Mononuclear cell (primary cell): Measurements from ENCODE around the gene BRMS1. TPM values are rescaled to one million over a fixed set of nuclear protein-coding genes. Genes with fewer than 3 reads are reported as not detected.
"Not testable (repeated sequence)": the region's sequence is repeated elsewhere in the genome, so short reads cannot be mapped to it uniquely, and the experiment has no call there.

Source experiments
- H3K27me3 ChIP-seq: 2 replicates; pipeline ENCODE4 v1.6.0; 2011; ENCODE audit warnings: low read length, control low read depth; ENCODE audit not compliant: insufficient read depth
- H3K4me1 ChIP-seq: 2 replicates; pipeline ENCODE4 v1.5.1; 2011; ENCODE audit warnings: mild to moderate bottlenecking, low read length, control low read depth; ENCODE audit not compliant: insufficient read depth
- H3K4me3 ChIP-seq: 2 replicates; pipeline ENCODE4 v1.5.1; 2011; ENCODE audit warnings: mild to moderate bottlenecking, low read length, moderate library complexity
- H3K9me3 ChIP-seq: 2 replicates; pipeline ENCODE4 v1.5.1; 2011; ENCODE audit warnings: low read depth, mild to moderate bottlenecking, control low read depth, low read length
- total RNA-seq: library from RNA; depleted of rRNA; stranded (reverse); fragments of >200 nt; gene quantifications from one replicate; pipeline ENCODE4 v1.2.3, GENCODE V29; 2012

The BRMS1 gene
- total RNA-seq: 51.7 TPM

- peaks cover 46% of the 10 kb centered on the region for H3K4me1 ChIP-seq
- peak within 1 kb of the TSS; percentile 87 for H3K4me3 ChIP-seq
- no peaks in the 10 kb centered on the region for H3K9me3 ChIP-seq
- H3K27me3 ChIP-seq: no peaks in the 10 kb centered on the region
Observed at GRCh38 chr11:66344550-66345315, at the start of gene BRMS1. Gene BRMS1 (minus strand): TSS chr11:66345104. CDS start chr11:66342234, 2,870 bp downstream.

- no peaks in the 10 kb centered on the region for H3K9me3 ChIP-seq
- H3K4me1 ChIP-seq: no peaks in the 10 kb centered on the region
- H3K27me3 ChIP-seq: no peaks in the 10 kb centered on the region
- no peak overlapping the region for H3K4me3 ChIP-seq
Observed at GRCh38 chr11:66393954-66394353, 49.0 kb upstream of the BRMS1 start.

DNA sequence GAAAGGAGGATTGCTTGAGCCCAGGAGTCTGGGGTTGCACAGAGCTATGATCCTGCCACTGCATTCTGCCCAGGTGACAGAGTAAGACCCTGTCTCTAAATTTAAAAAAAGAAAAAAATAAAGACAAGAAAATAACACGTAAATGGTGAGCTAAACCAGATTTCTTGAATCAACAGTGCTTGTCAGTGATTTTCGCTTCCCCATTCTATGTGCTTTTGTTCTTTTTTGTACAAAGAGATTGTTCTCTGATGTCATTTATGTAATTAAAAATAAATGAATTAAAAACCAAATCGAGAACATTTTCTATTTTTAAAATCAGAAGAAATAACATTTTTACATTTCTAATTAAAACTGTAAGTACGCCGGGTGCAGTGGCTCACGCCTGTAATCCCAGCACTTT lies 46.4 kb upstream of the BRMS1 start:
- no peaks in the 10 kb centered on the region for H3K9me3 ChIP-seq
- H3K4me3 ChIP-seq: no peak overlapping the region
- H3K4me1 ChIP-seq: peaks cover 2% of the 10 kb centered on the region
- H3K27me3 ChIP-seq: no peaks in the 10 kb centered on the region

GRCh38 chr11:66388780-66389386 lies 44.0 kb upstream of the BRMS1 start:
- H3K27me3 ChIP-seq: no peaks in the 10 kb centered on the region
- no peaks in the 10 kb centered on the region for H3K9me3 ChIP-seq
- H3K4me3 ChIP-seq: no peak overlapping the region

DNA sequence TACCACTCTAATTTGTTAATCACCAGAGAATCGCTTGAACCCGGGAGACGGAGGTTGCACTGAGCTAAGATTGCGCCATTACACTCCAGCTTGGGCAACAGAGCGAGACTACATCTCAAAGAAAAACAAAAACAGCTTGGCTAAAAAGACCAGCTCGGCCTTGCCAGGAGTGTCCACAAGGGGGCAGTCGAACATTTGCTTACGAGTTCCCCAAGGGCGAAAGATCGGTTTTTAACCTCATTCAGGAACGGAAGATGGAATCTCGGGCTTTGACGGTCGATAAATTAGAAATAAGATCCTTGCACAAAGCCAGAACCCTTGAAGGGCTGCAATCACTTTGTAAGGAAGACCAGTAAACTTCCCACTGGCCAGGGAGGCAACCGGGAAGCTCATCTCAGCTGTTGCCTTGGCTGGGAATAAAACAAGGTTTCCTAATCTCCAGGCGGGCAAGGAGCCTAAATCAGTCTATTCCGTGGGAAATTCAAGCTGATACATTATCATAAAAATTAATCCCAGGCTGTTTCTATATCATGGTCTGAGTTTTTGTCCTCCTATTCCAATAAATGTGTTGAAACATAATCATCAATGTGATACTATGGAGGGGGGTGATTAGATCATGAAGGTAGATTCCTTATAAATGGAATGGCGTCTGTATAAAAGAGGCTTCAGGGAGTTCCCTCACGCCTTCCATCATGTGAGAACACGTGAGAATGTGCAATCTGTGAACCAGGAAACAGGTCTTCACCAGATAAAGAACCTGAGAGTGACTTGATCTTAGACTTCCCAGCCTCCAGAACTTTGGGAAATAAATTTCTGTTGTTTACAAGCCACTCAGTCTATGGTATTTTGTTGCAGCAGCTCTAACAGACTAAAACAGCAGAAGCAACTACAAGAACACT lies 41.5 kb upstream of the BRMS1 start:
- Histone ChIP-seq H3K27me3 (no peaks in the 10 kb centered on the region), H3K4me1 (peaks cover 7% of the 10 kb centered on the region), H3K4me3 (no peak overlapping the region), H3K9me3 (no peaks in the 10 kb centered on the region)

More at GRCh38 chr11:66388780-66389386, 44.0 kb upstream of the BRMS1 start:
- peaks cover 7% of the 10 kb centered on the region for H3K4me1 ChIP-seq

DNA sequence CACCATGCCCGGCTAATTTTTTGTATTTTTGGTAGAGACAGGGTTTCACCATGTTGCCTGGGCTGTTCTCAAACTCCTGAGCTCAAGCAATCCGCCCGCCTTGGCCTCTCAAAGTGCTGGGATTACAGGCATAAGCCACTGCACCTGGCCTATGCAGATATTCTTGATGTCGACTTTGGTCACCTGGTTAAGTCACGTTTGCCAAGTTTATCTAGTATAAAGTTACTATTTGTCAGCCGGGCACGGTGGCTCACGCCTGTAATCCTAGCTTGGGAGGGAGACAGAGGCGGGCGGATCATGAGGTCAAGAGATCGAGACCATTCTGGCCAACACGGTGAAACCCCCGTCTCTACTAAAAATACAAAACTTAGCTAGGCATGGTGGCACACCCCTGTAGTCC lies 39.4 kb upstream of the BRMS1 start:
- not testable (repeated sequence) for H3K4me3 ChIP-seq, H3K4me1 ChIP-seq, H3K9me3 ChIP-seq, H3K27me3 ChIP-seq

GRCh38 chr11:66380264-66380663 lies 35.4 kb upstream of the BRMS1 start:
- not testable (repeated sequence) for H3K4me1 ChIP-seq, H3K4me3 ChIP-seq, H3K27me3 ChIP-seq, H3K9me3 ChIP-seq

- H3K4me3 ChIP-seq, H3K9me3 ChIP-seq: not testable (repeated sequence)
- H3K4me1 ChIP-seq: peaks cover 16% of the 10 kb centered on the region
- H3K27me3 ChIP-seq: peaks cover 14% of the 10 kb centered on the region
Observed at GRCh38 chr11:66373690-66374287, 28.9 kb upstream of the BRMS1 start.

DNA sequence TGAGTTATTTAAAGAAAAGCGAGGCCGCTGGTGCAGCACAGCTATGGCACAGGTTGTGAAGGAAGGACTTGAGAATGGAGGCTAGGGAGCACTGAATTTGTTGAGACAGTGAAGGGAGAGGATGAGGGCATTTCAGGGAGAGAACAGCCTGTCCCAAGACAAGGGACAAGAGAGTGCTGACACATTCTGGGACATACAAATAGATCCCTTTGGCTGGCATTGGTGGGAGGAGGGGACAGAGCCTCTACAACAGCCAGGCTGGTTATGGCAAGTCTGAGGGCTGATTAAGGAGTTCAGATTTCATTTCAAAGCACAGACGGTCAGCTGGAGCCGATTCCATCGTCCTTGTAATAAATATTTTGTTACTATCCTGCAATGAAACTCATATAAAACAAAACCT lies 28.4 kb upstream of the BRMS1 start:
- H3K27me3 ChIP-seq: peaks cover 14% of the 10 kb centered on the region
- H3K4me3 ChIP-seq: no peak overlapping the region
- H3K4me1 ChIP-seq: peaks cover 16% of the 10 kb centered on the region
- H3K9me3 ChIP-seq: no peaks in the 10 kb centered on the region

DNA sequence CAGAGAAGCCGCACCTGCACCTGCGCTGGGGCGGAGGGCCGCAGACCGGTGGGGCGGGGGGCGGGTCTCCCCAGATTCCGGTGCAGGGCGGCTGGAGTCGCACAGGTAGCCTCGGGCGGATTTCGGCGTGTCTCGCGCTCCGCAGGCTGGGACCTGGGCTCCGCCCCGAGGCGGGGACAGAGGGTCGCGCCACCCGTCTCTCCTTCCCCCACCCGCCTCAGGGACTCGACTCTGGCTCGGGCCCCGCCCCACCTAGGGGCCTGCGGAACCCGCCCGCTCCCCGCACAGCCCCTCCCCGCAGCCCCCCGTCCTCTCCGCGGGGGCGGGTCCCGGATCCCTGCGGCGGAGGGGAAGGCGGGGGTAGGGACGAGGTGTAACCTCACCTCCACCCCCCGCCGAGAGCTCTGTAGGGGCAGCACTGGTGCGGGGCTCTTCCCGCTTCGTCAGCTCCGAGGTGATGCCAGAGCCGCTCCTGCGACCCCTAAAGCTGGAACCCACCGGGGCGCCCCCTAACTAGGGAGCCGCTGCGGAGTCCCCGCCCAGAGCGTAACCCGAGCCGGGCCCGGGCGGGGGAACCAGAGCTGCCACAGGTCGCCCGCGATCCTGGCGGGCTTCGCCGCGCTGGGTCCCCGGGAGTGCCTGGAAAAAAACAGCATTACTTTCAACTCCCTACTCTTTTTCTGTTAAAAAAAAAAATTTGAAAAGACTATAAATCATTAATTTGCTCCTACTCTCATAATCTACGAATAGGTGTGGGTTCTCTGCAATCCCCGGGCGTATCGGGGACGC lies 26.9 kb upstream of the BRMS1 start, which contains the start of gene SLC29A2:
SLC29A2 (minus strand) TSS at position 134 of the 789 bp plus-strand sequence. CDS start 169 bp downstream, outside the sequence.
- Histone ChIP-seq H3K27me3 (peaks cover 14% of the 10 kb centered on the region), H3K4me3 (peak within 1 kb of the TSS; percentile 49), H3K4me1 (peaks cover 16% of the 10 kb centered on the region), H3K9me3 (no peaks in the 10 kb centered on the region)

- H3K4me1 ChIP-seq: peaks cover 16% of the 10 kb centered on the region
- peaks cover 14% of the 10 kb centered on the region for H3K27me3 ChIP-seq
- H3K4me3 ChIP-seq: no peak overlapping the region
- H3K9me3 ChIP-seq: no peaks in the 10 kb centered on the region
Observed at GRCh38 chr11:66369073-66369894, 24.4 kb upstream of the BRMS1 start.

- peaks cover 16% of the 10 kb centered on the region for H3K4me1 ChIP-seq
- H3K27me3 ChIP-seq: peaks cover 11% of the 10 kb centered on the region
- H3K4me3 ChIP-seq: no peak overlapping the region
- H3K9me3 ChIP-seq: no peaks in the 10 kb centered on the region
Observed at GRCh38 chr11:66368484-66368883, 23.6 kb upstream of the BRMS1 start.

DNA sequence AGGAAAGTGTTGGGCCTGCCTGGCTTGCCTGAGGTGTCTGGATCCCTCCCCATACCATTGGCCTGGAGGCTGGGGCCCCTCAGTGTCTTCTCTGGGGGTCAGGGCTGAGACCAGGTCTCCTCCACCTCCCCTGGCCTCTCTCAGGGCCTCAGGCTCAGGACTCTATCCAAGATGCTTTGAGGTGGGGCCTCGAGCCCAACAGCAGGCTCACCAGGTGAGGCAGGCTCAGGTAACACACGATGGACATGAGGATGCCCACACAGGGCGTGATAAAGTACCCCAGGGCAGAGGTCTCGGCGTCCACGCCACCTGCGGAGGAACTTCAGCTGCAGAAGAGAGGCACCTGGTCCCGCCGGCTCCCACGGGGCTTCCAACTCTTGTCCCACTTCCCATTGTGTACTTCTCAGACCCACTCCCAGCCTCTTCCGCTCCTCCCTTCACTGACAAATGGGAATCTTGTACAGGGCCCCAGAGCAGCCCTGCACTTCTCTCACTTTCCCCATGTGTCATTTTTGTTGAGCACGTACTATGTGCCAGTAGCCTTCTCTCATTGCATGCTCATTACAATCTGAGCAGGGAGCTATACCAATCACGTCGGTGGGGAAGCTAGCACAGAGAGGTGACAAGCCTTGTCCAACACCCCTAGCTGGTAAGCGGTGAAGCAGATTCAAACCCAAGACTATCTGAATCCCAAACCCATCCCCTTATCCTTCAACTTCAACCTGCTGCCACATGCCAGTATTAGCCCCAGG lies 22.8 kb upstream of the BRMS1 start:
- H3K4me3 ChIP-seq: no peak overlapping the region
- H3K4me1 ChIP-seq: peaks cover 14% of the 10 kb centered on the region
- peaks cover 4% of the 10 kb centered on the region for H3K27me3 ChIP-seq
- H3K9me3 ChIP-seq: no peaks in the 10 kb centered on the region
